GM12878 (cell line): ENCODE results near the gene PRELID2. TPM values are rescaled to one million over a fixed set of nuclear protein-coding genes. Genes with fewer than 3 reads are reported as not detected.

Source experiments
- ATAC-seq: fragments of 200-7000 bp; cut with Tn5 transposase; 3 replicates; pipeline ENCODE4 v1.9.1; 2020; ENCODE audit warnings: mild to moderate bottlenecking, moderate library complexity
- BruUV-seq: library from RNA; stranded (reverse); fragments of 400-500 nt; replicated peaks from 2 replicates; lab custom pipeline; 2021; lab: Mats Ljungman, UMichigan
- CTCF ChIA-PET: fragments of 300-600 bp; sonication (Branson Sonifier 250); formaldehyde crosslinking; extraction: SDS; loops from one replicate; lab custom pipeline; 2021; ENCODE audit warnings: inconsistent platforms; lab: Yijun Ruan, JAX
- POLR2A ChIA-PET: fragments of 350-600 bp; formaldehyde crosslinking; extraction: SDS; loops from one replicate; lab custom pipeline; 2021; ENCODE audit warnings: inconsistent platforms; lab: Charles Lee
- RAD21 ChIA-PET: fragments of 300-600 bp; sonication (Branson Sonifier 250); formaldehyde crosslinking; loops from one replicate; lab custom pipeline; 2023; ENCODE audit warnings: antibody characterized with exemption; ENCODE audit not compliant: unreplicated experiment; lab: Charles Lee
- SMC1A ChIA-PET: fragments of 300-600 bp; sonication (Branson Sonifier 250); formaldehyde crosslinking; loops from one replicate; lab custom pipeline; 2023; ENCODE audit not compliant: unreplicated experiment, uncharacterized antibody; lab: Charles Lee
- DNase-seq: peaks from one replicate; pipeline ENCODE4 v3.0.0-alpha.2; 2011; ENCODE audit warnings: low read depth, low spot score
- FAIRE-seq: peaks from 3 replicates; lab custom pipeline; 2011; peaks lifted over from hg19 to GRCh38; lab: Jason Lieb, UNC
- H2AFZ ChIP-seq: 2 replicates; pipeline ENCODE4 v1.6.0; 2011; ENCODE audit warnings: low read depth, low read length, control low read depth; ENCODE audit not compliant: control insufficient read depth
- H3K27ac ChIP-seq: 2 replicates; pipeline ENCODE4 v1.5.1; 2011; ENCODE audit warnings: control low read depth; ENCODE audit not compliant: control insufficient read depth, insufficient read depth
- H3K27me3 ChIP-seq, 2 experiments: replicated peaks in 1 of 2; 2 replicates each; pipeline versions ENCODE4 v1.6.0 to v1.6.1; 2011; ENCODE audit warnings: low read length in 1 of 2; ENCODE audit not compliant: control insufficient read depth in 2 of 2, insufficient read depth in 2 of 2
- H3K36me3 ChIP-seq, 2 experiments: 2 replicates each; pipeline ENCODE4 v1.5.1; 2011; ENCODE audit warnings: low read length in 1 of 2; ENCODE audit not compliant: control insufficient read depth in 2 of 2, insufficient read depth in 2 of 2
- H3K4me1 ChIP-seq: 2 replicates; pipeline ENCODE4 v1.6.1; 2011; ENCODE audit warnings: mild to moderate bottlenecking, low read length, moderate library complexity, mixed read lengths; ENCODE audit not compliant: control insufficient read depth, insufficient read depth
- H3K4me2 ChIP-seq: 2 replicates; pipeline ENCODE4 v1.6.0; 2011; ENCODE audit warnings: control low read depth; ENCODE audit not compliant: control insufficient read depth, insufficient read depth
- H3K4me3 ChIP-seq: fragments of 200-600 bp; sonication (generic); 2 replicates; pipeline ENCODE4 v1.5.1; 2016
- H3K79me2 ChIP-seq: 2 replicates; pipeline ENCODE4 v1.6.0; 2011; ENCODE audit warnings: low read length; ENCODE audit not compliant: control insufficient read depth, insufficient read depth
- H3K9ac ChIP-seq: 2 replicates; pipeline ENCODE4 v1.8.0; 2011; ENCODE audit warnings: low read length, control low read depth, mixed read lengths; ENCODE audit not compliant: control insufficient read depth, insufficient read depth
- H3K9me3 ChIP-seq: replicated peaks from 3 replicates; pipeline ENCODE4 v1.5.1; 2011; ENCODE audit warnings: mild to moderate bottlenecking, low read length; ENCODE audit not compliant: control insufficient read depth, insufficient read depth
- H4K20me1 ChIP-seq: 2 replicates; pipeline ENCODE4 v1.6.0; 2011; ENCODE audit not compliant: control insufficient read depth, insufficient read depth
- ATF2 ChIP-seq: IDR thresholded peaks from 2 replicates; pipeline ENCODE4 v1.6.1; 2012; ENCODE audit warnings: low read length, inconsistent platforms
- ATF7 ChIP-seq: fragments of 450-650 bp; IDR thresholded peaks from 2 replicates; pipeline ENCODE4 v1.6.1; 2016; ENCODE audit warnings: low read depth, mild to moderate bottlenecking
- BHLHE40 ChIP-seq, 2 experiments: fragments of 450-650 bp in 1 of 2; IDR thresholded peaks; 2 replicates each; pipeline ENCODE4 v1.6.1; 2011 to 2017; ENCODE audit warnings: low read depth in 2 of 2, borderline replicate concordance in 1 of 2, improper control_type of control experiment in 1 of 2, low read length in 1 of 2, mild to moderate bottlenecking in 1 of 2
- CHD2 ChIP-seq: IDR thresholded peaks from 2 replicates; pipeline ENCODE4 v1.6.1; 2011; ENCODE audit warnings: low read depth, low read length, improper control_type of control experiment, borderline replicate concordance
- ELK1 ChIP-seq: IDR thresholded peaks from 2 replicates; pipeline ENCODE4 v1.6.1; 2012; ENCODE audit warnings: low read depth, low read length, improper control_type of control experiment
- JUNB ChIP-seq: IDR thresholded peaks from 2 replicates; pipeline ENCODE4 v1.6.1; 2016; ENCODE audit warnings: antibody characterized with exemption, mild to moderate bottlenecking
- JUND ChIP-seq: IDR thresholded peaks from 2 replicates; pipeline ENCODE4 v1.6.1; 2012; ENCODE audit warnings: low read depth, mild to moderate bottlenecking, low read length, improper control_type of control experiment, moderate library complexity
- NRF1 ChIP-seq: conservative IDR thresholded peaks from 2 replicates; pipeline ENCODE4 v1.6.1; 2011; ENCODE audit warnings: mild to moderate bottlenecking, low read depth, low read length, improper control_type of control experiment
- SMAD1 ChIP-seq: fragments of 450-650 bp; IDR thresholded peaks from 2 replicates; pipeline ENCODE4 v1.6.1; 2018; ENCODE audit warnings: mild to moderate bottlenecking, low read depth; ENCODE audit not compliant: partially characterized antibody
- SUPT20H ChIP-seq: IDR thresholded peaks from 2 replicates; pipeline ENCODE4 v1.6.1; 2011; ENCODE audit warnings: low read depth, mild to moderate bottlenecking, low read length, moderate library complexity, borderline replicate concordance; ENCODE audit not compliant: control insufficient read depth
- ZBED1 ChIP-seq: IDR thresholded peaks from 2 replicates; pipeline ENCODE4 v1.6.1; 2016; ENCODE audit warnings: borderline replicate concordance
- WGBS: methylation state at CpG from one replicate; pipeline ENCODE4 v1.1.6; 2016; ENCODE audit warnings: low lambda C conversion rate; ENCODE audit not compliant: insufficient replicate concordance, insufficient coverage; ENCODE audit errors: missing lambda C conversion rate; 5-methylcytosine and 5-hydroxymethylcytosine counted together
- in situ Hi-C: fragments of 300-500 bp; cut with MboI; formaldehyde crosslinking; loops from 9 replicates; pipeline ENCODE4 v1.14.3; 2018; ENCODE audit warnings: mixed read lengths
- intact Hi-C: fragments of 100-400 bp; cut with micrococcal nuclease; formaldehyde crosslinking; loops from one replicate; pipeline ENCODE4 v1.14.2; 2022; ENCODE audit not compliant: unreplicated experiment
- polyA plus RNA-seq, 11 experiments: library from polyadenylated mRNA; depleted of rRNA in 4 of 11; unstranded in 6 of 11; stranded (reverse) in 5 of 11; fragments of >200 nt; fragmentation: Nextera tagmentation in 4 of 11; fragmentation: Illumina TruSeq in 1 of 11; extraction: Ambion mirVana in 4 of 11; extraction: Trizol in 1 of 11; gene quantifications; 1 replicate in 1 of 11; 2 replicates in 10 of 11; pipeline versions ENCODE4 v1.2.1 to v1.2.3, GENCODE V29; 2011 to 2016; ENCODE audit warnings: inconsistent platforms in 2 of 11, missing spikeins in 2 of 11, low read depth in 1 of 11
- total RNA-seq, 4 experiments: library from RNA; depleted of rRNA in 3 of 4; stranded (reverse); fragments of >200 nt in 3 of 4; fragmentation: Illumina TruSeq in 1 of 4; extraction: Trizol in 1 of 4; gene quantifications; 2 replicates each; pipeline versions ENCODE4 v1.2.1 to v1.2.3, GENCODE V29; 2013 to 2021

The PRELID2 gene
- total and polyA plus RNA-seq, 10 of the 15 experiments (the other 5 are each of a cell fraction or from before 2014, with no cell fraction given), result 0.07 to 0.31 (median 0.13) TPM; not detected in 5

- no peak overlapping the region for H3K27ac ChIP-seq
- ChIA-PET SMC1A (no interaction called here), POLR2A (no interaction called here), RAD21 (no interaction called here), CTCF (interaction anchor here (1.1 kb wide), 1 partner anchor 13 kb away, joined by 3 read pairs; no protein-coding TSS in a partner anchor)
- no peaks in the 10 kb centered on the region for H3K27me3 ChIP-seq
- FAIRE-seq (no peak), DNase-seq (no peak), ATAC-seq (no peak)
- 57% methylated on average over 3 of the region's 3 CpGs for WGBS
- H3K9ac ChIP-seq, result no peak overlapping the region
- H3K4me3 ChIP-seq, result no peak overlapping the region
- no TSS peak for BruUV-seq
- H3K9me3 ChIP-seq, result no peaks in the 10 kb centered on the region
- no peak overlapping the region for H2AFZ ChIP-seq
- H3K4me2 ChIP-seq, result no peak overlapping the region
- intact Hi-C loops, result no loop called here
- H4K20me1 ChIP-seq, result no peaks in the 10 kb centered on the region
- in situ Hi-C loops, result no loop called here
- no peaks in the 10 kb centered on the region for H3K79me2 ChIP-seq
- H3K36me3 ChIP-seq, result no peaks in the 10 kb centered on the region
- no peaks in the 10 kb centered on the region for H3K4me1 ChIP-seq
- TF ChIP-seq SMAD1 (no peak), JUND (no peak), BHLHE40 (IDR thresholded peaks at IDR 0.05; ENCODE audit: borderline replicate concordance in 1 of 2, low read depth in 2 of 2, low read length in 1 of 2) (no peak), ELK1 (no peak), ATF2 (no peak), NRF1 (no peak), ATF7 (no peak), SUPT20H (no peak), CHD2 (no peak), JUNB (no peak), ZBED1 (no peak)
These were observed 30.4 kb downstream of the PRELID2 start for GRCh38 chr5:145804701-145805100.
